ENCODE data around the gene ZMAT5.

The ZMAT5 gene

DNA sequence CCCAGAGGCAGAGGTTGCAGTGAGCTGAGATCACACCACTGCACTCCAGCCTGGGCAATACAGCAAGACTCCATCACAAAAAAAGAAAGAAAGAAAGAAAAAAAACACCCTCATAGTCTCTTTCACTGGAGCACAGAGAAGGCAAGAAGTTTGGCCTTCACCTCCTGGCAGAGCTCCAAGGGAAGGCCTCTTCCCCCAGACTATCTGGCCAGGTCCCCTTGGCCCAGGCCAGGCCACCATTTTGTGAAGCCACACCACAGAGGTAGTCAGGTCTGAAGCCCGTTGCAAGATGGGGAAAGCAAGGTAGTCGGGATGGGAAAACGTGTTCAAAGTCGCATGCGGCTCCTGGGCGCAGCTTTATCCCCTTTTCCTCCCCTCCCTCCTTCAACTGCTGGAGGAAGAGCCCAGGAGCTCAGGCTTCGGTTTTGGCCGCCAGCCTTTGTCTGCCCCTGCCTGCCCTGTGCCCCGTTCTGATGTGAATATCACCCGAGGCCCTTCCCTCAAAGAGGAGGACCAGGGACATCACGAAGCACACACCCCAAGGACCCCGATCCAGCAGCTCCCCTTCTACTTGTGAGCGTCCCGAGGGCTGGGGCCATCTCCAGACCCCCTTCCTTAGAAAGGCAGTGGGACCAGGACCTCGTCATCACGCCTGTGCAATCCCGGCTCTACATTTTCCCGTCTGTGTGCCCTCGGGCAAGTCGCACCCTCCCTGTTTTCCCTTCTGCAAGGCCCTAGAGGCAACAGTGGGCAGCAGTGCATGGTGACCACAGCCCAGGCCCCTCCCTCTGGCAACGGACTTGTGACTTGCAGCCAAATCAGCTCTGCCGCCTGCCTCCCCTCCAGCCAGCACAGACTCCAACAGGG is 29.3 kb downstream of the ZMAT5 start:
- Histone ChIP-seq H3K4me1 (ENCODE audit: control insufficient read depth, insufficient read depth, low read length) (peaks cover 6% of the 10 kb centered on the region; the same call in 1 of the 2 replicates), H3K4me3 (ENCODE audit: low read depth, low read length) (no peak overlapping the region), H3K36me3 (ENCODE audit: control insufficient read depth in 2 of 2, insufficient read depth in 1 of 2, low read length in 2 of 2) (peaks cover 0 to 24% of the 10 kb centered on the region in 2 experiments; a peak in 1 of 3 replicates), H3K27ac (ENCODE audit: extremely low read depth, low read depth, low read length) (no peak overlapping the region), H3K9me3 (ENCODE audit: control insufficient read depth, insufficient read depth, low read depth, low read length) (no peaks in the 10 kb centered on the region)
- ChIA-PET POLR2A (no interaction called here), CTCF (interaction anchor here (0.6 to 0.7 kb wide), 3 partner anchors 10 to 412 kb away, joined by 3 to 4 read pairs (median 3); no protein-coding TSS in a partner anchor)
- TF ChIP-seq SETDB1 (IDR thresholded peaks at IDR 0.05; ENCODE audit: insufficient read length, low read length), result no peak
- TF ChIP-seq SCRT2 (tag by site-specific recombination; IDR thresholded peaks at IDR 0.05), result no peak
- TF ChIP-seq ZNF121 (tag by site-specific recombination; IDR thresholded peaks at IDR 0.05), result peak; percentile 83

DNA sequence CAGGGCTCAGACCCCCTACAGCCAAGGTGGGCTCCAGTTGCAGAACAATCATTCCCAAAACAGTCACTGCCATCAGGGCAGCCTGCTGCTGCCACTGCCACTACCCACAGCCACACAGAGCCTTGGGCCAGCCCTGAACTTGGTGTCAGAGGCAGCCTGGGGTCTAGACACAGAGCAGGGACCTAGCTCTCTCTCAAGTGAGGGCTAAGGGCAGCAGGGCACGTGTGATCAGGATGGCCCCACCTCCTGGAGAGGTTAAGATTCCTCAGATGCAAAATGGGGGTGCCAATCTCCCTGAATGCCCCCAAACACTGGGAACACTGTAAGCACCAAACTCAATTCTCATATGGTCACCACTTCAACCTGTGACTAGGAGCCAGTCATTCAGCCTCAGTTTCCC is 31.4 kb downstream of the ZMAT5 start:
- no peak overlapping the region for H3K27ac ChIP-seq (ENCODE audit: extremely low read depth, low read depth, low read length)
- H3K9me3 ChIP-seq (ENCODE audit: control insufficient read depth, insufficient read depth, low read depth, low read length), result no peaks in the 10 kb centered on the region
- H3K36me3 ChIP-seq (ENCODE audit: control insufficient read depth in 2 of 2, insufficient read depth in 1 of 2, low read length in 2 of 2), result peaks cover 0 to 15% of the 10 kb centered on the region in 2 experiments; a peak in 1 of 3 replicates
- peaks cover 6% of the 10 kb centered on the region; the same call in 1 of the 2 replicates for H3K4me1 ChIP-seq (ENCODE audit: control insufficient read depth, insufficient read depth, low read length)
- ChIA-PET POLR2A (no interaction called here), CTCF (no interaction called here)
- no peak for TF ChIP-seq TCF7L2 (IDR thresholded peaks at IDR 0.05; ENCODE audit: borderline replicate concordance, low read depth, low read length)
- TF ChIP-seq GLI2 (tag by site-specific recombination; IDR thresholded peaks at IDR 0.05; ENCODE audit: borderline replicate concordance, low read depth), result no peak
- TF ChIP-seq ZNF223 (tag by site-specific recombination; IDR thresholded peaks at IDR 0.05), result no peak
- TF ChIP-seq, protein P1, sequence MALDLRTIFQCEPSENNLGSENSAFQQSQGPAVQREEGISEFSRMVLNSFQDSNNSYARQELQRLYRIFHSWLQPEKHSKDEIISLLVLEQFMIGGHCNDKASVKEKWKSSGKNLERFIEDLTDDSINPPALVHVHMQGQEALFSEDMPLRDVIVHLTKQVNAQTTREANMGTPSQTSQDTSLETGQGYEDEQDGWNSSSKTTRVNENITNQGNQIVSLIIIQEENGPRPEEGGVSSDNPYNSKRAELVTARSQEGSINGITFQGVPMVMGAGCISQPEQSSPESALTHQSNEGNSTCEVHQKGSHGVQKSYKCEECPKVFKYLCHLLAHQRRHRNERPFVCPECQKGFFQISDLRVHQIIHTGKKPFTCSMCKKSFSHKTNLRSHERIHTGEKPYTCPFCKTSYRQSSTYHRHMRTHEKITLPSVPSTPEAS (tag by site-specific recombination; IDR thresholded peaks at IDR 0.05), result no peak
- TF ChIP-seq, protein P2, sequence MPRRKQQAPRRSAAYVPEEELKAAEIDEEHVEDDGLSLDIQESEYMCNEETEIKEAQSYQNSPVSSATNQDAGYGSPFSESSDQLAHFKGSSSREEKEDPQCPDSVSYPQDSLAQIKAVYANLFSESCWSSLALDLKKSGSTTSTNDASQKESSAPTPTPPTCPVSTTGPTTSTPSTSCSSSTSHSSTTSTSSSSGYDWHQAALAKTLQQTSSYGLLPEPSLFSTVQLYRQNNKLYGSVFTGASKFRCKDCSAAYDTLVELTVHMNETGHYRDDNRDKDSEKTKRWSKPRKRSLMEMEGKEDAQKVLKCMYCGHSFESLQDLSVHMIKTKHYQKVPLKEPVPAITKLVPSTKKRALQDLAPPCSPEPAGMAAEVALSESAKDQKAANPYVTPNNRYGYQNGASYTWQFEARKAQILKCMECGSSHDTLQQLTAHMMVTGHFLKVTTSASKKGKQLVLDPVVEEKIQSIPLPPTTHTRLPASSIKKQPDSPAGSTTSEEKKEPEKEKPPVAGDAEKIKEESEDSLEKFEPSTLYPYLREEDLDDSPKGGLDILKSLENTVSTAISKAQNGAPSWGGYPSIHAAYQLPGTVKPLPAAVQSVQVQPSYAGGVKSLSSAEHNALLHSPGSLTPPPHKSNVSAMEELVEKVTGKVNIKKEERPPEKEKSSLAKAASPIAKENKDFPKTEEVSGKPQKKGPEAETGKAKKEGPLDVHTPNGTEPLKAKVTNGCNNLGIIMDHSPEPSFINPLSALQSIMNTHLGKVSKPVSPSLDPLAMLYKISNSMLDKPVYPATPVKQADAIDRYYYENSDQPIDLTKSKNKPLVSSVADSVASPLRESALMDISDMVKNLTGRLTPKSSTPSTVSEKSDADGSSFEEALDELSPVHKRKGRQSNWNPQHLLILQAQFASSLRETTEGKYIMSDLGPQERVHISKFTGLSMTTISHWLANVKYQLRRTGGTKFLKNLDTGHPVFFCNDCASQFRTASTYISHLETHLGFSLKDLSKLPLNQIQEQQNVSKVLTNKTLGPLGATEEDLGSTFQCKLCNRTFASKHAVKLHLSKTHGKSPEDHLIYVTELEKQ (tag by site-specific recombination; IDR thresholded peaks at IDR 0.05; ENCODE audit: borderline replicate concordance), result no peak
- no peak for TF ChIP-seq ZNF473 (tag by site-specific recombination; IDR thresholded peaks at IDR 0.05)
- TF ChIP-seq, protein P3, sequence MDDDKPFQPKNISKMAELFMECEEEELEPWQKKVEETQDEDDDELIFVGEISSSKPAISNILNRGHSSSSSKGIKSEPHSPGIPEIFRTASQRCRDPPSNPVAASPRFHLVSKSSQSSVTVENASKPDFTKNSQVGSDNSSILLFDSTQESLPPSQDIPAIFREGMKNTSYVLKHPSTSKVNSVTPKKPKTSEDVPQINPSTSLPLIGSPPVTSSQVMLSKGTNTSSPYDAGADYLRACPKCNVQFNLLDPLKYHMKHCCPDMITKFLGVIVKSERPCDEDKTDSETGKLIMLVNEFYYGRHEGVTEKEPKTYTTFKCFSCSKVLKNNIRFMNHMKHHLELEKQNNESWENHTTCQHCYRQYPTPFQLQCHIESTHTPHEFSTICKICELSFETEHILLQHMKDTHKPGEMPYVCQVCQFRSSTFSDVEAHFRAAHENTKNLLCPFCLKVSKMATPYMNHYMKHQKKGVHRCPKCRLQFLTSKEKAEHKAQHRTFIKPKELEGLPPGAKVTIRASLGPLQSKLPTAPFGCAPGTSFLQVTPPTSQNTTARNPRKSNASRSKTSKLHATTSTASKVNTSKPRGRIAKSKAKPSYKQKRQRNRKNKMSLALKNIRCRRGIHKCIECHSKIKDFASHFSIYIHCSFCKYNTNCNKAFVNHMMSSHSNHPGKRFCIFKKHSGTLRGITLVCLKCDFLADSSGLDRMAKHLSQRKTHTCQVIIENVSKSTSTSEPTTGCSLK (tag by site-specific recombination; IDR thresholded peaks at IDR 0.05), result no peak
- no peak for TF ChIP-seq ZNF660 (tag by site-specific recombination; IDR thresholded peaks at IDR 0.05)
- TF ChIP-seq ZNF37A (tag by site-specific recombination; IDR thresholded peaks at IDR 0.05), result no peak
- no peak for TF ChIP-seq ZNF623 (tag by site-specific recombination; IDR thresholded peaks at IDR 0.05)
- no peak for TF ChIP-seq ZNF747 (tag by site-specific recombination; IDR thresholded peaks at IDR 0.05)
- no peak for TF ChIP-seq GLIS2 (tag by site-specific recombination; IDR thresholded peaks at IDR 0.05)
- no peak for TF ChIP-seq ZNF792 (tag by site-specific recombination; IDR thresholded peaks at IDR 0.05)
- no peak overlapping the region for H3K4me3 ChIP-seq (ENCODE audit: low read depth, low read length)

Data from HEK293 (cell line).